ENCODE results near the gene MUC5AC. TPM values are rescaled to one million over a fixed set of nuclear protein-coding genes. Genes with fewer than 3 reads are reported as not detected.
A peak's percentile ranks its signal among the peaks of the same experiment; 100 is the strongest.
"Not testable (repeated sequence)": the region's sequence is repeated elsewhere in the genome, so short reads cannot be mapped to it uniquely, and the experiment has no call there.

MUC5AC gene
- total RNA-seq, 1 donor from 2014 or later, result not detected

- DNase-seq, result no peak
- no peak for ATAC-seq (ENCODE audit: poor library complexity)
- intact Hi-C loops (cut with DNase I), result no loop called here
These were observed 13.7 kb downstream of the MUC5AC start for GRCh38 chr11:1171223-1171984.

- ATAC-seq (ENCODE audit: poor library complexity) (no peak), DNase-seq (peak; percentile 26)
- intact Hi-C loops (cut with DNase I), result no loop called here
These were observed 14.4 kb downstream of the MUC5AC start for GRCh38 chr11:1171985-1172728.

GRCh38 chr11:1172729-1173117 is 15.0 kb downstream of the MUC5AC start:
- ATAC-seq (ENCODE audit: poor library complexity) (no peak), DNase-seq (peak; percentile 6)
- intact Hi-C loops (cut with DNase I), result no loop called here

- DNase-seq; ATAC-seq (ENCODE audit: poor library complexity); intact Hi-C loops (cut with DNase I): not testable (repeated sequence)
These were observed 15.6 kb downstream of the MUC5AC start for GRCh38 chr11:1173396-1173795.

GRCh38 chr11:1174441-1175370 is 17.0 kb downstream of the MUC5AC start:
- intact Hi-C loops (cut with DNase I), result no loop called here
- no peak for ATAC-seq (ENCODE audit: poor library complexity)
- DNase-seq, result peak; percentile 32

GRCh38 chr11:1175461-1176223 is 17.9 kb downstream of the MUC5AC start:
- intact Hi-C loops (cut with DNase I), result no loop called here
- DNase-seq (peak; percentile 13), ATAC-seq (ENCODE audit: poor library complexity) (no peak)

- peak; percentile 28 for DNase-seq
- ATAC-seq (ENCODE audit: poor library complexity), result no peak
- intact Hi-C loops (cut with DNase I), result no loop called here
These were observed 18.7 kb downstream of the MUC5AC start for GRCh38 chr11:1176224-1177019.

GRCh38 chr11:1177020-1177770 is 19.4 kb downstream of the MUC5AC start:
- no peak for ATAC-seq (ENCODE audit: poor library complexity)
- peak; percentile 36 for DNase-seq
- intact Hi-C loops (cut with DNase I), result no loop called here

- DNase-seq (peak; percentile 25), ATAC-seq (ENCODE audit: poor library complexity) (no peak)
- intact Hi-C loops (cut with DNase I), result no loop called here
These were observed 20.0 kb downstream of the MUC5AC start for GRCh38 chr11:1177771-1178090.

- intact Hi-C loops (cut with DNase I), result no loop called here
- DNase-seq (peak; percentile 17), ATAC-seq (ENCODE audit: poor library complexity) (no peak)
These were observed 20.6 kb downstream of the MUC5AC start for GRCh38 chr11:1178201-1178885.

GRCh38 chr11:1178906-1179305 is 21.2 kb downstream of the MUC5AC start:
- ATAC-seq (ENCODE audit: poor library complexity), result no peak
- peak; percentile 20 for DNase-seq
- intact Hi-C loops (cut with DNase I), result no loop called here

GRCh38 chr11:1179641-1180040 is 21.9 kb downstream of the MUC5AC start:
- intact Hi-C loops (cut with DNase I), result no loop called here
- ATAC-seq (ENCODE audit: poor library complexity) (no peak), DNase-seq (peak; percentile 24)

GRCh38 chr11:1180171-1180570 is 22.4 kb downstream of the MUC5AC start:
- DNase-seq (no peak), ATAC-seq (ENCODE audit: poor library complexity) (no peak)
- intact Hi-C loops (cut with DNase I), result no loop called here

- intact Hi-C loops (cut with DNase I), result no loop called here
- DNase-seq, result no peak
These were observed 23.2 kb downstream of the MUC5AC start for GRCh38 chr11:1180947-1181391.

GRCh38 chr11:1181420-1181819 is 23.7 kb downstream of the MUC5AC start:
- ATAC-seq (ENCODE audit: poor library complexity), result no peak
- intact Hi-C loops (cut with DNase I), result no loop called here
- DNase-seq, result no peak

More at GRCh38 chr11:1180947-1181391, 23.2 kb downstream of the MUC5AC start:
- ATAC-seq (ENCODE audit: poor library complexity), result no peak

- DNase-seq, result no peak
- intact Hi-C loops (cut with DNase I), result no loop called here
- no peak for ATAC-seq (ENCODE audit: poor library complexity)
These were observed 24.2 kb downstream of the MUC5AC start for GRCh38 chr11:1181853-1182535.
